ENCODE results near the gene CDC42BPB.
"Not testable (repeated sequence)": the region's sequence is repeated elsewhere in the genome, so short reads cannot be mapped to it uniquely, and the experiment has no call there.

CDC42BPB gene

GRCh38 chr14:102929241-102930137 is 127.9 kb downstream of the CDC42BPB start:
- H3K9me3 ChIP-seq (ENCODE audit: insufficient read depth, low read length), result no peaks in the 10 kb centered on the region
- no peak overlapping the region for H2AFZ ChIP-seq (ENCODE audit: low read depth, low read length)
- H4K20me1 ChIP-seq (ENCODE audit: insufficient read depth, low read length), result no peaks in the 10 kb centered on the region
- no peaks in the 10 kb centered on the region for H3K4me1 ChIP-seq (ENCODE audit: low read length)
- H3K9ac ChIP-seq (ENCODE audit: low read length), result no peak overlapping the region
- H3K36me3 ChIP-seq (replicated peaks; ENCODE audit: low read depth, low read length), result no peaks in the 10 kb centered on the region
- H3K4me3 ChIP-seq (ENCODE audit: low read length), result no peak overlapping the region
- no peak overlapping the region for H3K4me2 ChIP-seq (ENCODE audit: low read length)
- H3K27me3 ChIP-seq (ENCODE audit: low read depth, low read length), result no peaks in the 10 kb centered on the region
- TF ChIP-seq CTCF (IDR thresholded peaks at IDR 0.05; ENCODE audit: low read depth, low read length) (no peak), EZH2phosphoT487 (IDR thresholded peaks at IDR 0.05; ENCODE audit: low read depth) (no peak)
- no peaks in the 10 kb centered on the region for H3K79me2 ChIP-seq (ENCODE audit: low read length)
- no peak overlapping the region for H3K27ac ChIP-seq (ENCODE audit: low read length)

GRCh38 chr14:102928412-102929240 is 128.7 kb downstream of the CDC42BPB start:
- H3K4me2 ChIP-seq (ENCODE audit: low read length), result no peak overlapping the region
- no peaks in the 10 kb centered on the region for H3K9me3 ChIP-seq (ENCODE audit: insufficient read depth, low read length)
- H4K20me1 ChIP-seq (ENCODE audit: insufficient read depth, low read length), result no peaks in the 10 kb centered on the region
- H3K4me3 ChIP-seq (ENCODE audit: low read length), result no peak overlapping the region
- no peak overlapping the region for H2AFZ ChIP-seq (ENCODE audit: low read depth, low read length)
- no peaks in the 10 kb centered on the region for H3K4me1 ChIP-seq (ENCODE audit: low read length)
- no peaks in the 10 kb centered on the region for H3K79me2 ChIP-seq (ENCODE audit: low read length)
- H3K27ac ChIP-seq (ENCODE audit: low read length), result no peak overlapping the region
- no peaks in the 10 kb centered on the region for H3K27me3 ChIP-seq (ENCODE audit: low read depth, low read length)
- no peaks in the 10 kb centered on the region for H3K36me3 ChIP-seq (replicated peaks; ENCODE audit: low read depth, low read length)
- no peak for TF ChIP-seq CTCF (IDR thresholded peaks at IDR 0.05; ENCODE audit: low read depth, low read length)
- TF ChIP-seq EZH2phosphoT487 (IDR thresholded peaks at IDR 0.05; ENCODE audit: low read depth), result no peak
- no peak overlapping the region for H3K9ac ChIP-seq (ENCODE audit: low read length)

GRCh38 chr14:102927878-102928411 is 129.4 kb downstream of the CDC42BPB start:
- Histone ChIP-seq H2AFZ (ENCODE audit: low read depth, low read length) (no peak overlapping the region), H3K4me3 (ENCODE audit: low read length) (no peak overlapping the region), H3K9ac (ENCODE audit: low read length) (no peak overlapping the region), H3K36me3 (replicated peaks; ENCODE audit: low read depth, low read length) (no peaks in the 10 kb centered on the region), H4K20me1 (ENCODE audit: insufficient read depth, low read length) (no peaks in the 10 kb centered on the region), H3K4me1 (ENCODE audit: low read length) (no peaks in the 10 kb centered on the region), H3K4me2 (ENCODE audit: low read length) (no peak overlapping the region), H3K79me2 (ENCODE audit: low read length) (no peaks in the 10 kb centered on the region), H3K9me3 (ENCODE audit: insufficient read depth, low read length) (no peaks in the 10 kb centered on the region), H3K27ac (ENCODE audit: low read length) (no peak overlapping the region), H3K27me3 (ENCODE audit: low read depth, low read length) (no peaks in the 10 kb centered on the region)
- no peak for TF ChIP-seq CTCF (IDR thresholded peaks at IDR 0.05; ENCODE audit: low read depth, low read length)

- no peak overlapping the region for H3K27ac ChIP-seq (ENCODE audit: low read length)
- no peak overlapping the region for H2AFZ ChIP-seq (ENCODE audit: low read depth, low read length)
- H3K4me1 ChIP-seq (ENCODE audit: low read length), result 0 out of 2 replicates have a peak, but pooled peaks cover 1% of the 10 kb centered on the region
- H3K36me3 ChIP-seq (replicated peaks; ENCODE audit: low read depth, low read length), result no peaks in the 10 kb centered on the region
- no peak overlapping the region for H3K4me3 ChIP-seq (ENCODE audit: low read length)
- no peaks in the 10 kb centered on the region for H3K79me2 ChIP-seq (ENCODE audit: low read length)
- H3K9ac ChIP-seq (ENCODE audit: low read length), result no peak overlapping the region
- H3K27me3 ChIP-seq (ENCODE audit: low read depth, low read length), result no peaks in the 10 kb centered on the region
- H3K4me2 ChIP-seq (ENCODE audit: low read length), result no peak overlapping the region
- TF ChIP-seq EZH2phosphoT487 (IDR thresholded peaks at IDR 0.05; ENCODE audit: low read depth) (no peak), CTCF (IDR thresholded peaks at IDR 0.05; ENCODE audit: low read depth, low read length) (no peak)
- H3K9me3 ChIP-seq (ENCODE audit: insufficient read depth, low read length), result no peaks in the 10 kb centered on the region
- H4K20me1 ChIP-seq (ENCODE audit: insufficient read depth, low read length), result no peaks in the 10 kb centered on the region
Observed at GRCh38 chr14:102927346-102927877, 129.9 kb downstream of the CDC42BPB start.

- not testable (repeated sequence) for H3K27me3 ChIP-seq (ENCODE audit: low read depth, low read length); H4K20me1 ChIP-seq (ENCODE audit: insufficient read depth, low read length); H3K9me3 ChIP-seq (ENCODE audit: insufficient read depth, low read length); H2AFZ ChIP-seq (ENCODE audit: low read depth, low read length); H3K79me2 ChIP-seq (ENCODE audit: low read length); H3K4me3 ChIP-seq (ENCODE audit: low read length); H3K4me1 ChIP-seq (ENCODE audit: low read length); H3K9ac ChIP-seq (ENCODE audit: low read length); H3K27ac ChIP-seq (ENCODE audit: low read length); H3K36me3 ChIP-seq (replicated peaks; ENCODE audit: low read depth, low read length); H3K4me2 ChIP-seq (ENCODE audit: low read length)
Observed at GRCh38 chr14:102926840-102927239, 130.5 kb downstream of the CDC42BPB start.

Measured in OCI-LY3 (cell line).